Stimulated activated CD4-positive, alpha-beta T cell treated with anti-CD3 and anti-CD28 coated beads, Interleukin-15, amount 100 ng/mL, for 24 hours (primary cell): Measurements from ENCODE around the gene SMTNL2.

Experiments used
- DNase-seq: peaks from one replicate; pipeline ENCODE4 v3.0.0-alpha.2; 2020

Gene SMTNL2

DNA sequence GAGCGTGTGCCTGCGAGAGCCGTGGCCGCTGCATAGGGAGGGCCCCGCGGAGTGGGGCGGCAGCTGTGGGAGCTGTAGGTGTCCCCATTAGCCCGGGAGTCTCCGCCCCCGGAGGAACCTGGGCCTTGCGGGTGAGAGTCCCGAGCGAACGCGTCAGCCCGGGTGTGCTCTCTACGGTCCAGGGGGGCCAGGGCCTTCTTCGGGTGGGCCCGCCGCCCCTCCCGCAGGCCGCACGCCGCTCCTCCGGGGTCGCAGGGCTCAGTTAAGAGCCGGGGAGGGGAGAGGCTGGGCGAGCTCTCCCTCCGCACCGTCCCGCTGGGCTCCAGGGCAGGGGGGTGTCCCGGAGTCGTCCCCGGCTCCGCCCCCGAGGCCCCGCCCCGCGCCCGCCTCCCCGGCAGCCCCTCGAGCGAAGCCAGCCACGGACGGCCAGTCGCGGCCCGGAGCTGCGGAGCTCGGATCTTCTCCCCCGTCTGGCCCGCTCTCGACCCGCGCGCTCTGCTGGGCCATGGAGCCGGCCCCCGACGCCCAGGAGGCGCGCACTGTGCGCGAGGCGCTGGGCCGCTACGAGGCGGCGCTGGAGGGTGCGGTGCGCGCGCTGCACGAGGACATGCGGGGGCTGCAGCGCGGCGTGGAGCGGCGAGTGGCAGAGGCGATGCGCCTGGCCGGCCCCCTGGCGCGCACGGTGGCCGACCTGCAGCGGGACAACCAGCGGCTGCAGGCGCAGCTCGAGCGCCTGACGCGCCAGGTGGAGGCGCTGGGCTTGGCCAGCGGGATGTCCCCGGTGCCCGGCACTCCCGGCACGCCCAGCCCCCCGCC is at the start of gene SMTNL2:
SMTNL2 (plus strand) TSS at position 429 of the 816 bp plus-strand sequence; CDS start at position 506, 77 bp downstream.
- DNase-seq = peak; percentile 35

DNA sequence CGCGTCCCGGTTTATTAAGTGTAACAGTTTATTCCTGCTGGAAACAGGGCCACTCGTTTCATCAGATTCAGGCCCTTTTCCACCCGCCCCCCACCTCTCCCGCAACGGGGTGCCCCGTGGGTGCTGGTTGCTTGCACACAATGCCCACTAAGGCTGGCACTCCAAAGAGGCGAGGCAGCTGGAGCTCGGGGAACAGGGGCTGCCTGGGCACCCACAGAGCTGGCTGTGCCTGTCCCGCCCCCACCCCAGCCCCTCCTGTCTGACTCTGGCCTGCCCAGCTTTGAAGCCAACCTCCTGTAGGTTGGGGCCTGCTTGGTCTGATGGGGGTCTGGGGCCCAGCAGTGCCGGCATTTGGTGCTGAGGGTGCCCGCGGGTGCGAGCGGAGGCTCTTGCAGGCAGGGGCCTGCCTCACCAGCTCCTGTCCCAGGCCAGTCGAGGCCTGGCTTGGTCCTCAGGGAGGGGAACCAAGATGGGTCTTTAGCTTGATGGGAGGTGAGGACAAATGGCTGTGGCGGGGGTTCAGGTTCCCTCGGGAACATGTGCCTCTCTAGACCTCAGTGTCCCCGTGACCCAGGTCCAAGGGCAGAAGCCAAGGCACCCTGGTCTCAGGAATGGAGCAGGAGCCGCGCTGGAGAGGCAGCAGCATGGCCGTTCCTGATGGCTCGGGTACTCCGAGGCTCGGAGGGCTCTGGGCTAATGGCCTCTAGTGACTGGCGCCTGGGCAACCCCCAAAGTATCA is 49.2 kb upstream of the SMTNL2 start:
- peak; percentile 34 for DNase-seq

DNA sequence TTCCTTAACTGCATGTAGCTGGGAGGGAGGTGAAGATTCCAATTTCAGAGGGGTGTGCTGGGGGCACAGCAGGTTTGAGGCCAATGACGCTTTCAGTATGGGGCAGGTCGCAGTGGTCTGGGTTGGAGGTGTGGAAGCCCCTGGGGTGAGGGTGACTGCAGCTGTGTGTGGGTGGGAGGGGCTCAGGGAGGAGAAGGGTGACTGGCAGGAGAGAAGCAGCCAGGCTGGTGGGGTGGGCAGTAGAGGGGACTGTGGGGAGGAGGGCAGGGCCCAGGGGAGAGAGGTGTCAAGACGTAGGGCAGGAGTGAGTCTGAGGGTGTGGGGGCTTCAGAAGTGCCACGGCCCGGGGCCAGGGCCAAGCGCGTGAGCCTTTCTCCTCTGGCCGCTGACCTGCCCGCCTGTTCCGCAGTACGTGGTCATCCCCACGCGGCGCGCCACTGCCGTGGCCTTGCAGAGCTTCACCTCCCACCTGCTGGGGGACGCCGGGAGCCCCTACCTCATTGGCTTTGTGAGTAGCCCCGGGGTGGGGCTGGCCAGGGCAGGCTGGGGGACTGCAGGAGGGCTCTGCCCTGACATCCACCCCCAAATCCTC is 48.6 kb upstream of the SMTNL2 start:
- peak; percentile 27 for DNase-seq

DNA sequence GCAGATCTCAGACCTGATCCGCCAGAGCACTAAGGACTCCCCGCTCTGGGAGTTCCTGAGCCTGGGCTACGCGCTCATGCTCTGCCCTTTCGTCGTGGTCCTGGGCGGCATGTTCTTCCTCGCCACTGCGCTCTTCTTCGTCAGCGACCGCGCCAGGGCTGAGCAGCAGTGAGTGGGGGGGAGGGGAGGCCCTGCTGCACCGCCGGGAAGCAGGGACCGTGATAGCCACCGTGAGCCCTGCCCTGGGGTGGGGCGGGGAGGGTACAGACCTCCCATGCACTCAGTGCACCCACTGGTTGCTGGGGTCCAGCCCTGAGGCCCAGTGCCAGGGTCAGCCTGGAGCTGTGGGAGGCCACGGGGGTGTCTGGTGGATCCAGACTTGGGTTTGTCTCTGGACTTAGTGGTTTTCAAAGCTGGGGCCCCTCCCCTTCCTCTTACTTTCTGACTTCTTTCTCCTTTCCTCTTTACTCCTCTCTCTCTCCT is 48.0 kb upstream of the SMTNL2 start:
- DNase-seq = peak; percentile 23

DNA sequence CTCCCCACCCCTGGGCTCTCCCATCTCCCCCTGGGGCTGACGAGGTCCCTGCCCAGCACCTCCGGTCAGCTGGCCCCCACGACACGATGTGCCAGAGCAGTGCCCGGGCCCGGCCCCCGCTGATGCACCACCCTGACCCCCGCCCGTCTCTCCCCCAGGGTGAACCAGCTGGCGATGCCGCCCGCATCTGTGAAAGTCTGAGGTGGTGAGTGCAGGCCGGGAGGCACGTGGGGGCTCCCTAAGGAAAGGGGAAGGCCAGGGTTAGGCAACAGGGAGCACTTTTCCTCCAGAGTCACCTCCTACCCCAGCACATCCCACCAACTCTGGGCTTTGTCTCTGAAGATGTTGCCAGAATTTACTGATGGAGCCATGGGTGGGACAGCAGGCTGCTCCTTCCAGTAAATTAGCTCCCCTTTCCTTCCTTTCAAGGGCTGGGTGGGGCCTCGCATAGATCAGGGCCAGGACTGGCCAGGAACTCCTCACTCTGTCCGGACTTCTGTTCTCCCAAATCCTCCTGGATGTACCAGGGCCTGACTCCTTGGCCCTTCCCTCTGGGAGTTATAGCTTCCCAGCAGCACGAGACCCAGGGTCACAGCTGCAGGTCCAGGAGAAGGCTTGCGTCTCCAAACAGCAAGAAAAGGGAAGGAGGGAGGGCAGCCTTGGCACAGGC is 47.5 kb upstream of the SMTNL2 start:
- DNase-seq = no peak

DNA sequence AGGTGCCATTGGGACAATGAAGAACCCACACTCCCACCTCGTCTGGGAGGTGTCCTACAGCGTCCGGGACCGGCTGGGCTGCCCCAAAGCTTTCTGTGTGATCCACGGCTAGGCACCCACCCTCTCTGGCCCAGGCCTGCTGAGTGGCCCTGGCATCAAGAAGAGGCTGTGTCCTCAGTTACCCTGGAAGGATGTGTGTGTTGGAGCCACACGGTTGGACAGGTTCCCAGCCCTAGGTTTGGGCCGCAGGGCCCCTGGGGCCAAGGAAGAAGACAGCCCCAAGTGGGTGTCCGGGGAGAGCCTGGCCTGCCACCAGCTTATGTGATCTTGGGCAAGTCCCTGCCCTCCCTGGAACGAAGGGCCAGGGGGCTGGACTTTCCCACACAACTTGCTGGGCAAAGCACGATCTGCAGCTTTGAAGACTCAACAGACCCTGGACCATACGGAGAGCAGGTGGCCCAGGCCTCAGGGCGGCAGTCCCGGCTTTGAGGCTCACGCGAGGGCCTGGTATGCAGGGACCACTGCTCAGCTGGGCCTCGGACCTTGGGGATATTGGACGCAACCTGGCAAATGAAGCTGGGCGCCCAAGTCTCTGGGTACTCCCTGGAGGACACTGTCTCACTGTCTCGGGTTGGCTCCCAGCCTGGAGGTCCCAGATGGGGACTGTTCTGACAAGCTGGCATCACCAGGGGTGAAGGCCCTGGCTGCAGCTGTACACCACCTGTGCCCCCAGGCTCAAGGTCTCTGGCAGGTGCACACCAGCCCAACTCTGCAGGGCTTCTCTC is 46.7 kb upstream of the SMTNL2 start:
- DNase-seq = no peak

DNA sequence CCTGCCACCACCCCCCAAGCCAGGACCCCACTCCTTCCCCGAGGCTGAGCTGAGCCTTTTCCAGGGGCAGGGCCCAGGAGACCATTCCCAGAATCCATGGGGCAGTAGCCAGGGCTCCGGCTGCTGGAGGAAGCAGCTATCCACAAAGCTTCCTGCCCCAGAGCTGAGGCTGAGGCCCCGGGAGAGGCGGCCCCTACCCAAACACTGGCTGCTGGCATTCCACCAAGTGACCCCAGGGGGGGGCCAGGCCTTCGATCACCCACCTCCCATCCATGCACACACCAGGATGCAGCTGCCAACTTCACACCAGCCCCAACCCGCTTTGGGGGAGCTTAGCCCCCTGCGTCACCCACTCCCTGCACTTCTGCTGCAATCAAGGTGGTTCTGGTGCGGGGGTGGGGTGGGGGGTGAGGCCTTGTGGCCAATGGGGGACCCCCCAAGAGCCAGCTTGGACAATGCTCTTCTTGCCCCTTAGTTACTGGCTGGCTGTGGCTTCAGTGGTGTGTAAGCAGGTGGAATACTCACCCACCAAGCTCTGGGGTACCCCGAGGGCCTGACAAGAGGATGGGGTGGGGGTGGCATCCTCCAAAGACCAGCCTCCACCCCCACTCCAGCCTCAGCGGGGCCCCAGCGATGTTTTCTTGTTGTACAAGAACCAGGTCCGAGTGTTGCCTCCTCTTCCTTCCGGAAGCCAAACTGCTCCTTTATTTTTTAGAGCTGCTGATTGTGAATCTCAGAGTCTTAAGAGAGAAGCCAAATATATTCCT is 45.9 kb upstream of the SMTNL2 start:
- no peak for DNase-seq

DNA sequence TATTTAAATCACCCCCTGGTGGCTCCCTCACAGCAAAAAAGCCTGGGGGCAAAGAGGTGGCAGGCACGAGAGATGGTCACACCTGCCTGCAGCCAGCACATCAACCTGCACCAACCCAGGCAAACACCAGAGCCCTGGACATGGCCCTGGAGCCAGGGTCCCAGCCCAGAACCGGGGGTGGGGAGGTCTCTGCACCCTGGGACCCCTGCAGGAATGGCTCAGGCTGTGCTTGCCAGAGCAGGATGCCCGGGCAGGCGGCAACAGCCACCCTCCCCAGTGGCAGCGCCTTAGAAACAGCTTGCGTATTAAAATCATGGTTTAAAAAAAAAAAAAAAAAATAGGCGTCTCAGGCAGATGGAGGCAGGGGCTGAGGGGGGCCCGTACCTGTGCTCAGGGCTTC is 45.3 kb upstream of the SMTNL2 start:
- no peak for DNase-seq

DNA sequence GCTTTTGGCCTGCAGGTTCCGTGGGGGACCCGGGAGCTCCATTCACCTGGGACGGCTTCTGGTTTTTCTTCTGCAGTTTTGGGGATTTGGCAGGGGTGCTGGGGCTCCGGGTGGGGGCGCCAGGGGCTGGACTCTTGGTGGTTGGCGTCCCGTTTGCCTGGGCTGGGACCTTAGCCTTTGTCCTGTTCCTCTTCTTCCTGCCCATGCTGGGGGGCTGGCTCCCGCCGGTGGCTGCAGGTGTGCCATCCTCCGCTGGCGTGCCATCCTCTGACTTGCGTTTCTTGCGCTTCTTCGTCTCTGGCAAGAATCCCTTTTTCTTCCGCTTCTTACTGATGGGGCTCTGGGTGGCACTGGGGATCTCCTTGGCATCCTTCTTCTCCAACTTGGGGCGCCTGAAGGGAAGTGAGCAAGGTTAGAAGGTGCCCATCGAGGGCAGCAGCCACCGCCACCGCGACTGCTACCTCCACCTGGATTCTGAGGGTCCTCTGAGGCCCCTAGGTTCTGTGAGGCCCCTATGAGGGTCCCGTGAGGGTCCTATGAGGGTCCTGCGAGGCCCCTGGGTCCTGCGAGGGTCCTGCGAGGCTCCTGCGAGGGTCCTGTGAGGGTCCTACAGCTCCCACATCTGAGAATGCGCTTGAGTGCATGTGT is 44.6 kb upstream of the SMTNL2 start:
- no peak for DNase-seq

DNA sequence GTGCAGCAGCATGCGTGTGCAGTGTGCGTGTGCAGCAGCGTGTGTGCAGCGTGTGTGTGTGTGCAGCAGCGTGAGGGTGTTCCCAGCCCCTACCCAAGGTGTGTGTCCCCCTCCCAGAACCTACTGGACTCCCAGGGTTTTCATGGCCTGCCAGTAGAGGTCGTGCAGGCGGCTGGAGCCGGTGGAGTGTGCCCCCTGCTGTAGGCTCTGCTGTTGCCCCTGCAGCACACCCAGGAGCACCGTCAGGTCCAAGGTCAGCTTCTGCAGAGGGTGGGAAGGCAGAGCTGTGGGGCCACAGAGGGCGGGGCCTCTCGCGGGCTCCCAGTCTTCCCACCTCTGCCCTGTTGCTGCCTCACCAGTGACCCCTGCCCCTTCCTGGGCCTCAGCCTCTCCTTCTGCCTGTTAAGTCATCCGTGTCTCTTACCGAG is 44.1 kb upstream of the SMTNL2 start:
- no peak for DNase-seq

DNA sequence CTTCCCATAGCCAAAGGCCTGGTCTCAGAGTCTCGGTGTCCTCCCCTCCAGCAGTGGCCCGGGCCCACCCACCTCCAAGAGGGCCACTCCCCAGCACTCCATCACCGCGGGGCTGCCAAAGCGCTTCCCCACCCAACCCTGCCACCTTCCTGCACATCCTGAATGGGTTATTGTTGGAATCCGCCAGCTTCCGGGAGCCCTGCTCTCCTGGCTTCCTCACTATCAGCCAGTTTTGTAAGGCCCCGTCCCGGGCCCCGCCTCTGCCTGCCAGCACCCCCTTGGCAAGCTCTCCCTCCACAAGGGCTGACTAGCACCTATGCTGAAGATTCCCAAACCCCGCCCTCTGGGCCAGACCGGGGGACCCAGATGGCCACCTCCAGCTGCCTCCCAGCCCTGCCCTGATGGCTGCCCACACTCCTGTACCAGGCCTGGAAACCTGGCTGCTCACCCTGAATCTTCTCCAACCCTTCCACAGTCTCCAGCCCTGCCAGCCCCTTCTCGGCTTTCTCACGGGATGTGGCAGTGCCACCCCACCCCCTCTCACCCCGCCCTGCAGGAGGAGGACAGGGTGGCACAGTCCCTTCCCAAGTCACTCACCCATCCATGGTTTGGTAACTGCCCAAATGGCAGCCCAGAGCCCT is 43.5 kb upstream of the SMTNL2 start:
- no peak for DNase-seq

DNA sequence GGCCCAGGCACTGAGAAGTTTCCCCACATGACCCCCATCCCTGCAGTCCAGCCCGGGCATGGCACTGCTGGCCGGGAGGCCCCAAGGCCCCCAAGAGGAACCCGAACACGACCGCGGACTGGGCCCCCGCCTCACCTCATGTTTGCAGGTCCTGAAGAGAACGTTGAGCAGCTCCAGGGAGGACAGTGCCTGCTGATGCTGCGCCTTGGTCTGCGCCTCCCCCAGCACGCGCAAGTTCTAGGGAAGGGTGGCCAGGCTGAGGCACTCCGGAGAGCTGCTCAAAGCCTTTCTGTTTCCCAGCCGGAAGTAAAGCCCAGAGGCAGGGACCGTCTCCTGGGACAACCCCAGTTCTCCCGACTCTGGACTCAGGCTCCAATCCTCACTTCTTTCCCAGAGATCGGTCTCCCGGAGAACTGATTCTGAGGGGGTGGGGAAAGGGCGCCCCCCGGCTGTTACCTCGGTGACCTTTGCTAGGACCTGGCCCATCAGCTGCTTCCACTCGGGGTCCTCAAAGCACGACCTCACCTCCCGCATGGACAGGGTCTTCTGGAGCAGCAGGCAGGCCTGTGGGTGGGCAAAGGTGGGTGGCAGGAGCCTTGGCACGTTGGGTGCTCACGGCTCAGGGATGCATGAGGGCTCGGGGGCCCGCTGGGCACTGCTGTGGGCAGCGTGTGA is 42.9 kb upstream of the SMTNL2 start:
- DNase-seq = no peak

DNA sequence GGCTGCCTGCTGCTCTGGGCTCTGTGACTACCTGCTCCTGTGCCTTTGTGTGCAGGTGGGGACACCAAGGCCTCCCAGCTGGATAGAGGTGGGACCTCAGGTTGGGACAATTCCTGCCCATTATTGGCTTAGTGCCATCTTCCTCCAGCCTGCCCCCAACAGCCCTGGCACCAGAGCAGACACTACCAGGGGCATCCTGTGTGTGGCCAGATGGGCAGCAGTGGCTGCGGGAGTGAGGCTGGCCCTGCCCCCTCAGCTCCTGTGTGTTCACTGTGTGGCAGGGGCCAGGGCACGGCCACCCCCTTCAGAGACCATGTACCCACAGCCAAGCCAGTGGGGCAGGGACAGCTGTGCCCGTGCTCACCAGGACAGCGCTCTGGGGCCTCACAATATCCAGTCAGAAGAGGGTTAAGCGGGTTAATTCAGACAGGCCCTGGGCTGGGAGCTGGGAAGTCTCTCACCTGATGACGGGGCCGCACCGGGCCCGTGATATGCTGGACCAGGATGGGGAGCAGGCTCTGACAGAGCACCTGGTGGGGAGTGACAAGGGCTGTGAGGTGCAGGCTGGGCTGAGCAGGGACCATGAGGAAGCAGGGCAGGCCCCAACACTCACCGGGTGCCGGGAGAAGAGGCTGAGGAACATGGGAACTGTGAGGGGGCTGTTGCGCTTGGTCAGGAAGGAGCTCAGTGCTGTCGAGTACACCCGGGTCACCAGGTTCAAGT is 42.2 kb upstream of the SMTNL2 start:
- DNase-seq = no peak

DNA sequence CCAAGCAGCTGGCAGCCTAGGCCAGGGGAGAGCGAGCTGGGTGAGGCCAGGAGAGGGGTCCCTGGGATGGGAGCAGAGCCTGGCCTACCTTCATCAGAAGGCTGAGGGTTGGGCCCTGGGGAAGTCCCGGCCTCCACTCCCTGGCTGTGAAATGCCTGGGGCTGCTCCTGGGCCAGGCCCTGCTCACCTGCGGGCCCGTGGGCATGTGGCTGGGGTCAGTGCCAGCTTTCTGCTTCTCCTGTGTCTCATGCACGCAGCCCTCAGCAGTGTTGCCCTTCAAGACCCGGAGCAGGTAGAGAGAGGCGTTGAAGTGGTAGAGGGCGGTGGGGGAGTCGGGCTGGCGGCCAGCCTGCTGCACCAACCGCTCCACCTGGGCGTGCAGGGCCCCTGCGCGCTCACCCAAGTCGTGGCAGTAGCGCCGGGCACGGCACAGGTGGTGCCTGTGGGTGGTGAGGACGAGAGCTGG is 41.6 kb upstream of the SMTNL2 start:
- no peak for DNase-seq

DNA sequence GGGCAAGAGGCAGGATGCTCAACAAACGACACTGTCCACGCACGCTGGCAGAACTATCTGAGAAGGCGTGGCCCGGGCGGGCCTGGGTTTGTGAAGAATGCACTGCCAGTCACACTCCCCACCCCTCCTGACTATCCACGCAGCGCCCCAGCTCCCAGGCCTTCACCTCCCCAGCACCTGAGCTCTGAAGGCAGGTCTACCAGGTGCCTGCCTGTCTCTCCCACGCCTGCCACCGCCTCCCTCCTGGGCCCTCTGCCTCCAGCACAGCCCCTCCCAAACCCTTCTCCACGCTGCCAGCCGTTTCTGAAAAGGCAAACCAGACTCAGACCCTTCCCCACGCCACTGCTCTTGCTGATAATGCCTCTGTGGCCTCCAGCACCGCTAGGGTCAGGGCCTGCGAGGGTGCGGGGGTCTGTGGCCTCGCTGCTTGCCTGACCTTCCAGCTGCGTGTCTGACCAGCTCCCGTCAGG is 40.7 kb upstream of the SMTNL2 start:
- DNase-seq = no peak

DNA sequence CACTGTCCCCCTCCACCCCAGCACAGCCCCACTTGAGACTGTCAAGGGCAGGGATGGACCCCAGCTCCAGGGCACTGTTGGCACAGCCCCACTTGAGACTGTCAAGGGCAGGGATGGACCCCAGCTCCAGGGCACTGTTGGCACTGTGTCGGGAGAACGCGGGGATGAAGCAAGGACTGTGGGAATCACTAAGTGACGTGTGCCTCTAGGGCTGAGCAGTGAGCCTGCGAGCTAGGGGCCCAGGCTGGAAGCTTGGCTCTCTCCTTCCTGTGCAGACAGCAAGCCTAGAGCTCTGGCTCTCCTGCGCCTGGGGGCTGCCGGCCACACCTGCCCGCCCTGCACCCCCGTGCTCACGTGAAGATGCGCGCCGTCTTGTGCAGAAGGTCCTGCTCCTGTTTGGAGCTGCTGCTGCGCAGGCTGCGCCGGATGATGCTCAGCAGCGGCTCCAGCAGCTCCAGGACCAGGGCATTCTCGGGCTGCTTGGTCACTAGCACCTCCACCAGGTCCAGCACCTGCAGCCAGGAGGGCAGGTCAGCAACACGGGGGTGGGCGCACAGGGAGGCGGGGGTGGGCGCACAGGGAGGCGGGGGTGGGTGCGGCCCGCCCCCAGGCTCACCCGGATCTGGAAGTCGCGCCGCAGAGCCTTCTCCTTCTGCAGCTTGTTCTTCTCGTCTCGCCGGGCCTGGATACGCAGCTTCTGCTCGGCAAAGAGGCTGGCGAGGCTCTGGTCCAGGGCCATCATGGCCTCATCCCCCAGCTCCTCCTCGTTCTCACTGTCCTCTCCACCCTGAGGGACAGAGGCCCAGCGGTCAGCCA is 40.0 kb upstream of the SMTNL2 start:
- no peak for DNase-seq

DNA sequence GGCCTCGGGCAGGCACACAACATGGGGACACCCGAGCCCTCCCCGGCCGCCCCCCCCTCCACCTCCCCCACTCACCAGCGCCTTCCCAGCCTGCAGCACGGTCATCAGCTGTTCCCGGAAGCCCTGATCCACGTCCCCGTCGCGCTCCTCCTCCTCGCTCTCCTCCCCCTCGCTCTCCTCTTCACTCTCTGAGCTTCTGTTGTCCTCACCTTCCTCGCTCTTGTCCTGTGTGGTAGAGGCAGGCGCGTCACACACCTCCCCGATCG is 39.4 kb upstream of the SMTNL2 start:
- DNase-seq = no peak
